Stimulated activated CD8-positive, alpha-beta memory T cell treated with anti-CD3 and anti-CD28 coated beads, Interleukin-7, amount 100 ng/mL, for 24 hours (primary cell): ENCODE data around the gene BPIFB2.

ENCODE experiments used
- DNase-seq: peaks from one replicate; pipeline ENCODE4 v3.0.0-alpha.2; 2020; ENCODE audit warnings: low read depth

The BPIFB2 gene

GRCh38 chr20:33008336-33009213, 1.1 kb downstream of the BPIFB2 start:
- DNase-seq = no peak

GRCh38 chr20:33009214-33010132, 2.0 kb downstream of the BPIFB2 start:
- DNase-seq = no peak

DNA sequence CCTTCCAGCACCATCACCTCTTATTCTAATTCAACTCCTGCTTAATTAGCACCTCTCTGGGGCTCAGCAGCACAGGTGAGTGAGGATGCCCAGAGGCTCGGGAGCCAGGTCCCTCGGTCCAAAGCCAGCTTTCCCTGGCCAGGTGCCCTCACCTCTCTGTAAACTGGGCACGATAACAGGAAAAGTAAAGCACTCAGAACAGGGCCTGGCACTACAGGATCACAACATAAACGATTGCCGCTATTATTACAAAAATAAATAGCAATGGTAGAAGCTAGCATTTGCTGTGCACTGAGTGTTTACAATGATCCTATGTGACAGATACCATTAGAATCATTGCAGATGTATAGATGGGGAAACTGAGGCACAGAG, 2.6 kb downstream of the BPIFB2 start:
- no peak for DNase-seq

DNA sequence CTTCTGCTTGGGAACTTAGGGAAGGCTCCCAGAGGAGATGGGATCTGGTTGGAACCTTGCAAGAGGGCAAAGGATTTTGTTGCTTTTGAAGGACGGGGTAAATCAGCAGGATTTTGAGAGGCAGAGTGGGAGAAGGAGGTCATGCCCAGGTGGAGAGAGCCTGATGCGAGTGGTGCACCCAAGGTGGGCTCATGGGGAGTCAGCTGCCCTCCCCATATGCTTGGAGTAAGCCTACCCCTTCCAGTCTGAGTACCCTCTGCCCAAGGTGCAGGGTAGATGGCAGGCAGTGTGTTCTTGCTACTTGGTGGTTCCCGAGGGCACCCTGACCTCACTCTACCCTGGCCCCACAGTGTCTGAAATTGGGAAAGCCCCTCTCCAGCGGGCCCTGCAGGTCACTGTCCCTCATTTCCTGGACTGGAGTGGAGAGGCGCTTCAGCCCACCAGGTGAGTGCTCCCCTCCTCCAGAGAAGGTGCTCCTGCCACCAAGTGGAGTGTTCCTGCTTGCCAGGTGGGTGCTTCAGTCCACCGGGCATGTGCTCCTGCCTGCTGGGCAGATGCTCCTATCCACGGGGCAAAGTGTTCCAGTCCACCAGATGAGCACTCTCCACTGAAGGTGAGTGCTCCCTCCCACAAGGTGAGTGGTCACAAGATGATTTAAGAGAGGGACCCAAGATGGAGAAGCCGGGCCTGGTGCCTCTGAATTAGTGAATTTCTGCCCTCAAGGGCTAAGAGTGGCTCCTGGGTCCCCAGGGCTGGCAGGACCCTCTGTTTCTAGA, 3.4 kb downstream of the BPIFB2 start:
- no peak for DNase-seq

GRCh38 chr20:33012327-33013189, 5.1 kb downstream of the BPIFB2 start:
- DNase-seq = no peak

- no peak for DNase-seq
Measured at GRCh38 chr20:33013701-33014326, 6.3 kb downstream of the BPIFB2 start.

- no peak for DNase-seq
Measured at GRCh38 chr20:33014336-33015113, 7.0 kb downstream of the BPIFB2 start.

DNA sequence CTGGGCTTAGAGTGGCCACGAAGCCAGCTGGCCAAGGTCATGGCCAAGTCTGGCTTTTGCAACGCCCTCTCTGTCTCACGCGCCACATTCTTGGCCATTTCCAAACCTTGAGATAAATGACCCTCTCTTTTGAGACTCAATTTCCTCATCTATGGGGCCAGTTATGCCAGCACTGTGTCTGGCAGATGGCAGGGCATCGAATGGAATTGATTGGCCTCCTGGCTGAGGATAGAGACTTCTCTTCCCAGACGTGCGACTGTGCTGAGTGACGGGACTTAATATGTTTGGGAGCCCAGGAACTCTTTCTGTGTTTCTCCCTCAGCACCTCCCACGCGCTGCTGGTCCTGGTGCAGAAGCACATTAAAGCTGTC, 7.6 kb downstream of the BPIFB2 start:
- DNase-seq = no peak

GRCh38 chr20:33015700-33016580, 8.4 kb downstream of the BPIFB2 start:
- no peak for DNase-seq

DNA sequence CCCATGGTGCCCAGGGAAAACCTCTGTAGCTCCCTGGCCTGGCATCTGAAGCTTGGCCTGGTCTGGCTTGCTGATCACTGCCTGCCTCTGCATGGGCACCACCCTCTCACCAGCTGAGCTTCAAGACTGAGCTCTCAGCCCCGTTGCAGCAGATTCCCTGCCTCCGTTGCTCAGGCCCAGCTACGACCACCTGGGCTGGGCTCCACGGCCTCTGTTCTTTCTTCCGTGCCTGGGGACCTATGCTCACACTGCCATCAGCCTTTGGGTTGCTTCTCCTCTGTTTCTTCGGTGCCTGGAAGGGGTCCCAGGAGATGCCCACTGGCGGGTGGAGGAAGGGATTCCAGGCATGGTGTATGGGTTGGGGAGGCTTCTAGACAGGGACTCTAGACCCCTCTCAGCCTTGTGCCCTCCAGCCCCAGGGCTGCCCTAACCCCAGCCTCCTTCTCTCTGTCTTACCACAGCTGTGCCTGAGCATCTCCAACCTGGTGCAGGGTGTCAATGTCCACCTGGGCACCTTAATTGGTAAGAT, 9.1 kb downstream of the BPIFB2 start:
- no peak for DNase-seq

DNA sequence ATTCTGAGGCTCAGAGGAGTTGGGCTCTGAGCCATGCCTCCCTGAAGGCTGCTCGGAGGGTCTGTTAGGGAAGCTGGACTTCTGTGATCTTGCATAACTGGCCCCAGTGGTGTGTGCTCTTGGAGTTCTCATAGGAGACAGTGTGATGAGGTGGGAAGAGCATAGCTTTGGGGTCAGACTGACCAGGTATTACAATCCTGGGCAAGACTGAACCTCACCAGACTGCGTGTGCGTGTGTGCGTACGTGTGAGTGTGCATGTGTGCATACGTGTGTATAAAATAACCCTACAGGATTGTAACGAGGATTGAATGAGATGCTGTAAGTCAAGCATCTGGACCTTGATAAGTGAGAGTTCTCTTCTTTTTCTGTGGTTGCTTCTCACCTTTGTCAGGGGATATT, 10.0 kb downstream of the BPIFB2 start:
- no peak for DNase-seq

DNA sequence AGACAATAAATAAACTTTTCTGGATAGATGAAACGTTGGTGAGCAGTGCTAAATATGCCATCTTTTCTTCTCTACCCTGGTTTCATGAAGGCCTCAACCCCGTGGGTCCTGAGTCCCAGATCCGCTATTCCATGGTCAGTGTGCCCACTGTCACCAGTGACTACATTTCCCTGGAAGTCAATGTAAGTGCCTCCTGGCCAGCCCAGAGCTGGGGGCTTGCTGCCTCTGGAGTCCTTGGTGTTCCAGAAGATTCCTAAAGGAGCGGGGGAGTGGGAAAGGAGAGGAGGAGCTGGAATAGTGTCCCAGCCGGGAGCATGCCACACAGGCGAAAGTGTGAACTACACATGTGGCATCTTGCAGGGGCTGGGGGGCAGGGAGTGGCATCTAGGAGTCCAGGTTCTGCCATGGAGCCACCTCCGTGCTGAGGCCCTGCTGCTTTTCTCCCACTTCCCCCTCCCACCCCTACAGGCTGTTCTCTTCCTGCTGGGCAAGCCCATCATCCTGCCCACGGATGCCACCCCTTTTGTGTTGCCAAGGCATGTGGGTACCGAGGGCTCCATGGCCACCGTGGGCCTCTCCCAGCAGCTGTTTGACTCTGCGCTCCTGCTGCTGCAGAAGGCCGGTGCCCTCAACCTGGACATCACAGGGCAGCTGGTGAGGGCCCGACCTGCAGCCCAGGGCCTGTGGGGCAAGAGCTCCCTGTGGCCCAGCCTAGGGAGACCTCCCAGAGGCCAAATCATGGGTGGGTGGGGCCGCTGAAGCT, 10.8 kb downstream of the BPIFB2 start:
- no peak for DNase-seq

GRCh38 chr20:33019465-33020277, 12.2 kb downstream of the BPIFB2 start:
- no peak for DNase-seq

DNA sequence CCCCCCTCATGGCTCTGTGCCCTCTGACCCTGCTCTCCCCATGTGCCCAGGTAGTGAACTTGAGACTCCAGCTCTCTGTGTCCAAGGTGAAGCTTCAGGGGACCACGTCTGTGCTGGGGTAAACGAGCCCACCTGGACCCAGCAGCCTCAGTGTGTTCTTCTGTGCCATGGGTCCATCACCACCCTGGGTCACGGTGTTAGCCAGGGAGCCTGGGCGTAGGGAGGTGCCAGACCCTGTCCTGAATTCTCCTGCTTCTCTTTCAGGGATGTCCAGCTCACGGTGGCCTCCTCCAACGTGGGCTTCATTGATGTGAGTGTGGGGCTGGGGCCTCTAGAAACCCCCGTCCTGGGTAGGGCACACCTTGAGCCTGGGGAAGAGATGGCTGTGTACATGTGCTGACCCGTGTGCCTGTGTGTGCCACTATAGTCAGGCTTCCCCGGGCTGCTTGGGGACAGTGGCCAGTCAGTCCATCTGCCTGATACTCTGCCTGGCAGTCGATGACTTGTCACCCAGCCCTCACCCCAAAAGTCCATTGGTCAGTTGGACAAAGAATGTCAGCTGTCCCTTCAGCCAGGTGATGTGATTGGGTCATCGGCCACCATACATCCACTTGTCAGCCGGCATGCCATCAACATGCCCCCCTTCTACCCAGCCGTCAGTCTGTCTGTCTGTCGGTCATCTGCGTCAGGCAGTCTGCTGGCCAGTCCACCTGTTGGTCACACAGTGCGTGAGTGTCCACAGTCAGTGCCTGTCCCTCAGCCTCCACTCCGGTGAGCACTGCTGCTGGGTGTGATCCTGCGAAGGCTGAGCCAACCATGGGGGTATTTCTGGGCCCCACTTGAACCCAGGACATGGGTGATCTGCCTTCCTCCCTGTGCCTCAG, 13.0 kb downstream of the BPIFB2 start:
- DNase-seq = no peak

DNA sequence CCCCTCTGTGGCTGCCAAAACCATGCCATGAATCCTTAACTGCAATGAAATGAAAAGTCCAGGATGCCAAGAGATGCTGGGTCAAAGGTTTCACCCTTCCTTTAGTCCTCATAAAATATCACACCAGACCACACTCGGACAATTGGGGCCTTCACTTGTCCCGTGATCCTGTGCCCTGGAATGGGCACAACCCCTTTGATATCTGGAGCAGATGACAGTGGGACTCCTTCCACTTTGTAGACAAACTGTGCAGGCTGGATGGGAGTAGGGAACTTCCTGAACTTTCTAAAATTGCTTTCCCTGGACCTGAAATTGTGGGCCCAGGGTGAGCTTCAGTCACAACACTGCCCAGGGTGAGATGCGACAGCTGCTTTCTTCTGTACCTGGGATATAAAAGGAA, 14.4 kb downstream of the BPIFB2 start:
- DNase-seq = no peak

- DNase-seq = no peak
Measured at GRCh38 chr20:33022289-33022688, 14.8 kb downstream of the BPIFB2 start.
